ENCODE measurements around the gene MAGEB18. TPM values are rescaled to one million over a fixed set of nuclear protein-coding genes. Genes with fewer than 3 reads are reported as not detected.

MAGEB18 gene
- total RNA-seq, 1 experiment from 2014 or later = not detected

- TF ChIP-seq ZBTB21 (CRISPR knock-in tag; IDR thresholded peaks at IDR 0.05; ENCODE audit: borderline replicate concordance) (no peak), HMGXB4 (CRISPR knock-in tag; IDR thresholded peaks at IDR 0.05) (no peak)
Observed at GRCh38 chrX:26146024-26146423, 7.9 kb downstream of the MAGEB18 start (continued).

- Mint-ChIP-seq H3K27me3 (ENCODE audit: low read depth) (no peaks in the 10 kb centered on the region), H3K4me1 (no peaks in the 10 kb centered on the region), H3K27ac (no peak within 1 kb of the TSS), H3K4me3 (no peak within 1 kb of the TSS), H3K9me3 (peaks cover 10% of the 10 kb centered on the region; the same call in 1 of the 2 replicates), H3K36me3 (no peaks in the 10 kb centered on the region)
- ATAC-seq = no peak
- no peak for DNase-seq (ENCODE audit: low spot score)
- TF ChIP-seq JAZF1 (CRISPR knock-in tag; IDR thresholded peaks at IDR 0.05) (no peak), ZNF425 (CRISPR knock-in tag; conservative IDR thresholded peaks at IDR 0.05) (no peak), ZNF263 (CRISPR knock-in tag; IDR thresholded peaks at IDR 0.05; ENCODE audit: low read depth) (no peak), PREB (CRISPR knock-in tag; IDR thresholded peaks at IDR 0.05; ENCODE audit: borderline replicate concordance) (no peak)
- ChIA-PET CTCF (no interaction called here), POLR2A (no interaction called here)
Observed at GRCh38 chrX:26160301-26160700, 22.2 kb downstream of the MAGEB18 start, which contains the start of gene MAGEB6B. Gene MAGEB6B (plus strand): TSS chrX:26160601. CDS start chrX:26160601, 0 bp downstream.

Other genes with a start within 250 kb of the MAGEB18 start
- not detected in 3 replicates for gene MAGEB6B, start 22.3 kb downstream of the MAGEB18 start, total RNA-seq (2021)
- gene MAGEB6, start 54.1 kb downstream of the MAGEB18 start, total RNA-seq (2021) = not detected in 3 replicates
- gene MAGEB5, start 77.8 kb downstream of the MAGEB18 start, total RNA-seq (2021) = not detected in 3 replicates